HepG2 (cell line): ENCODE measurements around the gene ETV1. TPM values are rescaled to one million over a fixed set of nuclear protein-coding genes. Genes with fewer than 3 reads are reported as not detected.

Experiments
- ATAC-seq: fragments of 200-7000 bp; cut with Tn5 transposase; 3 replicates; pipeline ENCODE4 v1.9.1; 2020; ENCODE audit warnings: mild to moderate bottlenecking, moderate library complexity
- BruUV-seq: library from RNA; stranded (reverse); fragments of 400-500 nt; replicated peaks from 2 replicates; lab custom pipeline; 2021; lab: Mats Ljungman, UMichigan
- CTCF ChIA-PET: fragments of 300-600 bp; formaldehyde crosslinking; extraction: SDS; loops from one replicate; lab custom pipeline; 2021; ENCODE audit warnings: low total read pairs, inconsistent platforms, low intra/inter-chr PET ratio; lab: Yijun Ruan, JAX
- POLR2A ChIA-PET: fragments of 350-600 bp; sonication (Branson Sonifier 250); formaldehyde crosslinking; loops from one replicate; lab custom pipeline; 2020; ENCODE audit warnings: antibody characterized with exemption, inconsistent platforms; lab: Yijun Ruan, JAX
- DNase-seq: peaks from one replicate; pipeline ENCODE4 v3.0.0-alpha.2; 2015; ENCODE audit warnings: low spot score
- FAIRE-seq: peaks from 3 replicates; lab custom pipeline; 2011; peaks lifted over from hg19 to GRCh38; lab: Jason Lieb, UNC
- H2AFZ ChIP-seq: one replicate; pipeline ENCODE4 v1.6.1; 2011; ENCODE audit warnings: low read length, inconsistent platforms
- H3K27ac ChIP-seq: fragments of 300-600 bp; 3 replicates; pipeline ENCODE4 v1.8.0; 2011; ENCODE audit warnings: mixed run types, mild to moderate bottlenecking, mixed read lengths, low read length, inconsistent platforms; ENCODE audit not compliant: insufficient read depth; ENCODE audit errors: extremely low read length
- H3K27me3 ChIP-seq, 2 experiments: fragments of 200-600 bp in 1 of 2; 2 replicates in 1 of 2; 3 replicates in 1 of 2; pipeline versions ENCODE4 v1.6.0 to v1.8.0; 2011; ENCODE audit warnings: low read length in 2 of 2, mild to moderate bottlenecking in 2 of 2, moderate library complexity in 2 of 2, inconsistent platforms in 1 of 2; ENCODE audit not compliant: insufficient read depth in 2 of 2, control insufficient read depth in 1 of 2
- H3K36me3 ChIP-seq, 2 experiments: fragments of 200-600 bp in 1 of 2; replicated peaks in 1 of 2; 2 replicates in 1 of 2; 3 replicates in 1 of 2; pipeline versions ENCODE4 v1.5.1 to v1.8.0; 2011; ENCODE audit warnings: low read length in 2 of 2, inconsistent platforms in 1 of 2; ENCODE audit not compliant: insufficient read depth in 2 of 2, control insufficient read depth in 1 of 2
- H3K4me1 ChIP-seq: 2 replicates; pipeline ENCODE4 v1.5.1; 2012; ENCODE audit warnings: low read length, inconsistent platforms; ENCODE audit not compliant: insufficient read depth
- H3K4me2 ChIP-seq: 2 replicates; pipeline ENCODE4 v1.6.0; 2011; ENCODE audit warnings: low read depth, low read length, inconsistent platforms
- H3K4me3 ChIP-seq, 3 experiments: fragments of 200-600 bp in 1 of 3; sonication (generic), shearing (Covaris generic) in 1 of 3; replicated peaks in 1 of 3; 2 replicates each; pipeline ENCODE4 v1.5.1; 2011 to 2016; ENCODE audit warnings: low read length in 3 of 3, inconsistent platforms in 2 of 3, low read depth in 2 of 3, mild to moderate bottlenecking in 2 of 3, control low read depth in 1 of 3, mixed read lengths in 1 of 3; ENCODE audit not compliant: insufficient read depth in 1 of 3
- H3K79me2 ChIP-seq: one replicate; pipeline ENCODE4 v1.6.1; 2011; ENCODE audit warnings: low read length, inconsistent platforms; ENCODE audit not compliant: insufficient read depth
- H3K9ac ChIP-seq: 2 replicates; pipeline ENCODE4 v1.6.0; 2011; ENCODE audit warnings: mild to moderate bottlenecking, low read depth, low read length, inconsistent platforms; ENCODE audit not compliant: insufficient read depth
- H3K9me3 ChIP-seq: 2 replicates; pipeline ENCODE4 v1.5.1; 2012; ENCODE audit warnings: mild to moderate bottlenecking, low read length
- H4K20me1 ChIP-seq: 2 replicates; pipeline ENCODE4 v1.6.0; 2011; ENCODE audit warnings: inconsistent platforms, mild to moderate bottlenecking, low read length, moderate library complexity; ENCODE audit not compliant: insufficient read depth
- ARNT2 ChIP-seq: sonication (generic); formaldehyde crosslinking; IDR thresholded peaks from 2 replicates; pipeline ENCODE4 v1.8.0; 2022; ENCODE audit warnings: mild to moderate bottlenecking, low read depth, missing genetic modification reagents, moderate library complexity
- ATF1 ChIP-seq: IDR thresholded peaks from 2 replicates; pipeline ENCODE4 v1.6.1; 2016; ENCODE audit warnings: mild to moderate bottlenecking, control low read depth
- ETV5 ChIP-seq: IDR thresholded peaks from 2 replicates; pipeline ENCODE4 v1.6.1; 2018; ENCODE audit warnings: missing biosample characterization, missing genetic modification reagents, inconsistent platforms, borderline replicate concordance
- KLF12 ChIP-seq: sonication (generic); formaldehyde crosslinking; IDR thresholded peaks from 2 replicates; pipeline ENCODE4 v1.4.0; 2020; ENCODE audit warnings: missing genetic modification reagents, borderline replicate concordance
- MEF2D ChIP-seq: sonication (generic); formaldehyde crosslinking; IDR thresholded peaks from 2 replicates; pipeline ENCODE4 v1.5.1; 2020; ENCODE audit warnings: mild to moderate bottlenecking, missing genetic modification reagents
- MZF1 ChIP-seq: sonication (generic); formaldehyde crosslinking; IDR thresholded peaks from 2 replicates; pipeline ENCODE4 v1.8.1; 2023; ENCODE audit warnings: mild to moderate bottlenecking, missing genetic modification reagents, borderline replicate concordance
- ZNF33B ChIP-seq: sonication (generic); formaldehyde crosslinking; IDR thresholded peaks from 2 replicates; pipeline ENCODE4 v1.5.1; 2020; ENCODE audit warnings: mild to moderate bottlenecking, missing genetic modification reagents
- ZNF703 ChIP-seq: sonication (generic); formaldehyde crosslinking; IDR thresholded peaks from 2 replicates; pipeline ENCODE4 v1.5.1; 2020; ENCODE audit warnings: missing genetic modification reagents, mild to moderate bottlenecking, moderate library complexity, borderline replicate concordance
- WGBS: methylation state at CpG from one replicate; pipeline ENCODE4 v1.1.6; 2017; ENCODE audit warnings: low lambda C conversion rate; 5-methylcytosine and 5-hydroxymethylcytosine counted together
- in situ Hi-C: cut with HindIII; loops from 2 replicates; pipeline ENCODE4 v1.10.0; 2017; ENCODE audit warnings: low pct_unique_long_range_greater_than_20kb; ENCODE audit not compliant: extremely low pct_ligation_motif_present
- intact Hi-C: fragments of 100-400 bp; cut with micrococcal nuclease; formaldehyde crosslinking; loops from one replicate; pipeline ENCODE4 v1.10.0; 2022; ENCODE audit not compliant: unreplicated experiment
- polyA plus RNA-seq, 8 experiments: library from polyadenylated mRNA; depleted of rRNA in 3 of 8; stranded (reverse) in 7 of 8; unstranded in 1 of 8; fragments of >200 nt; fragmentation: Illumina TruSeq in 4 of 8; extraction: Trizol in 4 of 8; gene quantifications; 2 replicates each; pipeline versions ENCODE4 v1.2.1 to v1.2.3, GENCODE V29; 2011 to 2016; ENCODE audit warnings: low read depth in 4 of 8, missing spikeins in 1 of 8, mixed read lengths in 1 of 8; ENCODE audit not compliant: insufficient read depth in 1 of 8
- total RNA-seq, 5 experiments: library from RNA; depleted of rRNA; stranded (reverse); fragments of >200 nt; fragmentation: Illumina TruSeq; extraction: Trizol; gene quantifications; 2 replicates each; pipeline ENCODE4 v1.2.3, GENCODE V29; 2016; ENCODE audit warnings: low read depth in 1 of 5
- TF ChIP-seq, protein P1 (sequence below): sonication (generic); formaldehyde crosslinking; IDR thresholded peaks from 2 replicates; pipeline ENCODE4 v1.5.0; 2020; ENCODE audit warnings: mild to moderate bottlenecking, missing genetic modification reagents, borderline replicate concordance

The ETV1 gene
- total and polyA plus RNA-seq, 2 of the 13 experiments (the other 11 are each of a cell fraction or from before 2014, with no cell fraction given), result 0.04 to 0.24 TPM

DNA sequence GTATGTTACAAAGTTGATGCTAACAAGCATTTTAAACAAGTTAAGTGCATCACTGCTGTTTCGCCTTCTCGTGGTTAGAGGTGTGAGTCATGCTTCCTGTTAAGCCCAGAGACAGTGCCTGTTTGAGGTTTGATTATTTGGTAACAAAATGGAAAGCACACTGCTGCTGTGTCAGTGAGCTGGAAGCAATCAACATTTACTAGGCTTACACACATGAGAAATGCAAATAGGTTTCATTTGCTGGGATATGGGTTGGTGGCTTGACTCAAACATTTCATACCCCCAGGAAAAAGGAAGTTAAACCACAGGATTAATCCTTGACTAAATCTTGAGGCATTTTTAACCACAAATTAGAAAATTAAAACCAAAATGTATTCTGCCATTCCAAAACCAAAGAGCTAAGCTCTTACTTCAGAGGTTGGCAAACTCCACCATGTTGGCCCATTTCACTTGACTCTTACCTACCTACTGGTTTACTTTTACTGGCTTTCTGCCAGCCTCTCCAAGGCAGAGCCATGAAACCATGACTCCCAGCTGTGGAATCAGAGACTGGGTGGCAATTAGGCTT is 139.2 kb downstream of the ETV1 start:
- no peak for FAIRE-seq
- TF ChIP-seq ZNF33B (CRISPR knock-in tag) (no peak), KLF12 (CRISPR knock-in tag) (no peak), MEF2D (CRISPR knock-in tag) (no peak), ARNT2 (CRISPR knock-in tag) (no peak), MZF1 (CRISPR knock-in tag) (no peak), ATF1 (CRISPR knock-in tag) (no peak), ETV5 (CRISPR knock-in tag) (no peak), ZNF703 (CRISPR knock-in tag) (no peak)
- TF ChIP-seq, protein P1, sequence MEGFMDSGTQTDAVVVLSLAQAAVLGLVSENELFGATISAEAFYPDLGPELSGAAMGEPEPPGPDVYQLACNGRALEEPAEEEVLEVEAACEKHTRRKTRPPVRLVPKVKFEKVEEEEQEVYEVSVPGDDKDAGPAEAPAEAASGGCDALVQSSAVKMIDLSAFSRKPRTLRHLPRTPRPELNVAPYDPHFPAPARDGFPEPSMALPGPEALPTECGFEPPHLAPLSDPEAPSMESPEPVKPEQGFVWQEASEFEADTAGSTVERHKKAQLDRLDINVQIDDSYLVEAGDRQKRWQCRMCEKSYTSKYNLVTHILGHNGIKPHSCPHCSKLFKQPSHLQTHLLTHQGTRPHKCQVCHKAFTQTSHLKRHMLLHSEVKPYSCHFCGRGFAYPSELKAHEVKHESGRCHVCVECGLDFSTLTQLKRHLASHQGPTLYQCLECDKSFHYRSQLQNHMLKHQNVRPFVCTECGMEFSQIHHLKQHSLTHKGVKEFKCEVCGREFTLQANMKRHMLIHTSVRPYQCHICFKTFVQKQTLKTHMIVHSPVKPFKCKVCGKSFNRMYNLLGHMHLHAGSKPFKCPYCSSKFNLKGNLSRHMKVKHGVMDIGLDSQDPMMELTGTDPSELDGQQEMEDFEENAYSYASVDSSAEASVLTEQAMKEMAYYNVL, result no peak
- TF ChIP-seq, all 625 proteins: peak for 0
- in situ Hi-C loops, result no loop called here
- DNase-seq (no peak), ATAC-seq (no peak)
- H3K36me3 ChIP-seq, result no peaks in the 10 kb centered on the region
- H3K4me1 ChIP-seq, result no peaks in the 10 kb centered on the region
- no peak overlapping the region for H2AFZ ChIP-seq
- no peaks in the 10 kb centered on the region for H4K20me1 ChIP-seq
- BruUV-seq, result no TSS peak
- H3K27me3 ChIP-seq, result no peaks in the 10 kb centered on the region
- peaks cover 80% of the 10 kb centered on the region for H3K9me3 ChIP-seq
- no peaks in the 10 kb centered on the region for H3K79me2 ChIP-seq
- WGBS, result 0% methylated on average over 2 of the region's 2 CpGs
- H3K9ac ChIP-seq, result no peak overlapping the region
- ChIA-PET CTCF (no interaction called here), POLR2A (no interaction called here)
- no peak overlapping the region for H3K27ac ChIP-seq
- no peak overlapping the region for H3K4me2 ChIP-seq
- H3K4me3 ChIP-seq, result no peak overlapping the region
- intact Hi-C loops, result no loop called here
